Measurements from ENCODE around the gene SLC25A25.

Gene SLC25A25

DNA sequence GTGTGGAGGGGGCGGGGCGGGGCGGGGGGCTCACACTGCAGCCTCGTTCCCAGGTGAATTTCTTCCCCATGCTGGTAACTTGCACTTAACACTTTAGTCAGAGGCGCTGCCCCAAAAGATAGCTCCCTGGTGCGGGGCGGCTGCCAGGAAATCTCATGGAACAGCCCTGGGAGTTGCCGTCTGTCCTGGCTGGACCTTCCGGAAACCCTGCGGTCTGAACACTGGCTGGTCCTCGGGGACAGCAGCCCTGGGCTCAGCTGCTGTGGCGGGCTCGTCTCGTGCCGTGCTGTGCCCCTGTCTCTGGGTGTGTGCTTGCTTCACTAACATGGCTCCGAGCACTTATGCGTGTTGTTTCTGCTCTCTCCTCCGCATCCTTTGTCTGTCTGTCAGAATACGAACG lies 33.7 kb downstream of the SLC25A25 start:
- Histone ChIP-seq H3K27ac (ENCODE audit: insufficient read depth, low read length, poor library complexity, severe bottlenecking) (no peak overlapping the region), H3K4me1 (ENCODE audit: control insufficient read depth, insufficient read depth, low read length, poor library complexity, severe bottlenecking) (peaks cover 34% of the 10 kb centered on the region), H3K36me3 (ENCODE audit: control insufficient read depth, insufficient read depth, low read length) (peaks cover 48% of the 10 kb centered on the region), H3K27me3 (replicated peaks; ENCODE audit: control insufficient read depth, insufficient read depth, low read length, poor library complexity, severe bottlenecking) (no peaks in the 10 kb centered on the region), H3K9me3 (ENCODE audit: control insufficient read depth, low read length) (no peaks in the 10 kb centered on the region), H3K4me3 (ENCODE audit: insufficient read depth, low read depth, low read length, poor library complexity, severe bottlenecking) (no peak overlapping the region)
- DNase-seq, result no peak

DNA sequence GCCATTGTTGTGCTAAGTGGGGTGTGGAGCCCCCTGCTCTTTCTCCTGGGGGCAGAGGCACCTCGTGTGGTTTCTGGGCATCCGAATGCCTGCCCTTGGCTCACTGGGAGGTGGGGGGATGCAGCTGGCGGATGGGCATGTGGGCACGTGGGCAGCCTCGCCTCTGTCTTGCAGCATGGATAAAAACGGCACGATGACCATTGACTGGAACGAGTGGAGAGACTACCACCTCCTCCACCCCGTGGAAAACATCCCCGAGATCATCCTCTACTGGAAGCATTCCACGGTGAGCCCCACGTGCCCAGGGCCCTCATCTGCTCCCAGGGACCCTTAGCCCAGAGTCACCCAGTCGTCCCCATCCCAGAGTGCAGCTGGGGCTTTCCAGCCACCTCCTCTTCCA lies 34.2 kb downstream of the SLC25A25 start:
- no peak for DNase-seq
- Histone ChIP-seq H3K4me3 (ENCODE audit: insufficient read depth, low read depth, low read length, poor library complexity, severe bottlenecking) (no peak overlapping the region), H3K36me3 (ENCODE audit: control insufficient read depth, insufficient read depth, low read length) (peaks cover 52% of the 10 kb centered on the region), H3K27me3 (replicated peaks; ENCODE audit: control insufficient read depth, insufficient read depth, low read length, poor library complexity, severe bottlenecking) (no peaks in the 10 kb centered on the region), H3K4me1 (ENCODE audit: control insufficient read depth, insufficient read depth, low read length, poor library complexity, severe bottlenecking) (peaks cover 32% of the 10 kb centered on the region), H3K27ac (ENCODE audit: insufficient read depth, low read length, poor library complexity, severe bottlenecking) (no peak overlapping the region), H3K9me3 (ENCODE audit: control insufficient read depth, low read length) (no peaks in the 10 kb centered on the region)

DNA sequence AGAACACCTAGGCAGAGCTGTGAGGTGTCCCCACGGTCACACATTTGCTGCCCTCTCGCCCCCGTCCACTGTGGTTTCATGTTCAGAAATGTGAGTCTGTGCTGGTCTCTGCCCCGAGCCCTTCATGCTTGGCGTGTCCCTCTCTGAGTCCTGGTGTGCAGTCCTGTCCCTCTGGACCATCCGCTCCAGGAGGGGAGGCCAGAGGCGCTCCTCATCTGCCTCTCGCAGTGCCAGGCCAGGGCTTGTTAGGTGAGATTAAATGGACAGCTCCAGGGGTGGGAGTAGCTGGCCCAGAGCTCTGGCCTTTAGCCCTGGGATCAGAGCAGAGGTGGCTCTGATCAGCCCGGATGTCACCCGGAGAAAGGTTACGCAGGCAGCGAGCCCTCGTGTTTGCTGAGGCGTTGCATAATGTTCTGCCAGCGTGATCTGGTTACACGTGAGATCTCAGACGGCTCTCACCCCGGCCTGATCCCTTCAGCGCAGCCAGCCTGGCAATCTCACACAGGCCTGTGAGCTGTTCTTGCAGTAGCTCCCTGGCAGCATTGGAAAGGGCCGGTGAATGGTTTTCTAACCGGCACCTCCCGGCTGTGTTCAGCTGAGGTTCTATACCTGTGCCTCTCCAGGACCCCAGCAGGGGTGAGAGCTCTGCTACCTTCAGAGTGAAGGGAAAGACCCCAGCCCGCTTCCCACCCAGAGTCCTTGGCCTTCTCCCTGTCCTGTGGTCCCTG lies 35.0 kb downstream of the SLC25A25 start:
- Histone ChIP-seq H3K27me3 (replicated peaks; ENCODE audit: control insufficient read depth, insufficient read depth, low read length, poor library complexity, severe bottlenecking) (no peaks in the 10 kb centered on the region), H3K4me3 (ENCODE audit: insufficient read depth, low read depth, low read length, poor library complexity, severe bottlenecking) (no peak overlapping the region), H3K27ac (ENCODE audit: insufficient read depth, low read length, poor library complexity, severe bottlenecking) (no peak overlapping the region), H3K36me3 (ENCODE audit: control insufficient read depth, insufficient read depth, low read length) (peaks cover 60% of the 10 kb centered on the region), H3K4me1 (ENCODE audit: control insufficient read depth, insufficient read depth, low read length, poor library complexity, severe bottlenecking) (peaks cover 24% of the 10 kb centered on the region), H3K9me3 (ENCODE audit: control insufficient read depth, low read length) (no peaks in the 10 kb centered on the region)
- DNase-seq, result no peak

DNA sequence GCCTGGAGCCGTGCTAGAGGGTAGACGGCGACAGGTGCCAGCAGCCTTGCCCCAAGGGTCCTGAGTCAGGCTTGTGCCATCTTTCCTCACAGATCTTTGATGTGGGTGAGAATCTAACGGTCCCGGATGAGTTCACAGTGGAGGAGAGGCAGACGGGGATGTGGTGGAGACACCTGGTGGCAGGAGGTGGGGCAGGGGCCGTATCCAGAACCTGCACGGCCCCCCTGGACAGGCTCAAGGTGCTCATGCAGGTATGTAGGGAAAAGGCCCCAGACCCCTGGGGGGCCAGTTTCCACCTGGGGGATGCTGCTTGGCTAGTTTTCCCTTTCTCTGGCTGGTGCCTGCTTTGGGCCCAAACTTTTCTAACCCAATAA lies 35.5 kb downstream of the SLC25A25 start:
- Histone ChIP-seq H3K27me3 (replicated peaks; ENCODE audit: control insufficient read depth, insufficient read depth, low read length, poor library complexity, severe bottlenecking) (no peaks in the 10 kb centered on the region), H3K4me3 (ENCODE audit: insufficient read depth, low read depth, low read length, poor library complexity, severe bottlenecking) (no peak overlapping the region), H3K36me3 (ENCODE audit: control insufficient read depth, insufficient read depth, low read length) (peaks cover 65% of the 10 kb centered on the region), H3K4me1 (ENCODE audit: control insufficient read depth, insufficient read depth, low read length, poor library complexity, severe bottlenecking) (peaks cover 19% of the 10 kb centered on the region), H3K9me3 (ENCODE audit: control insufficient read depth, low read length) (no peaks in the 10 kb centered on the region), H3K27ac (ENCODE audit: insufficient read depth, low read length, poor library complexity, severe bottlenecking) (no peak overlapping the region)
- no peak for DNase-seq

DNA sequence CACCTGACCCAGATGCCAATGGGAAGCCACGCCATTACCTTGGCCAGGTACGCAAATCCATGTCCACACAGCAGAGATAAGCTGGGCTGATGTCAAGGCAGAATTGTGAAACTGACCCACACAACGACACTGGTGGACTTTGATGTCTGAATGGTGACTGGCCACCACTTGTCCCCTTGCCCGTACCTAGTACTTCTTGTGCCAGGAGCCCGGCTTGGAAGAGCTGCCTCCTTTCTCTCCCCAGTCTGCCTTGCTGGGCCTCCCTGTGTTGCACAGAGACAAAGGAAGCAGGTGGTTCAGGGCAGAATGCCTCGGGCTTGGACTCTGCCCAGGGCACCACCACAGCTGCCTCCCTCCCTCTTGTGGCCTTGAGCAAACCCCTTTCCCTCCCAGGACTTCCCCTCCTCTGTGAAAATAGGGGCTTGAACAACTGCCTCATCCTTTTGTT lies 36.2 kb downstream of the SLC25A25 start:
- Histone ChIP-seq H3K36me3 (ENCODE audit: control insufficient read depth, insufficient read depth, low read length) (peaks cover 72% of the 10 kb centered on the region), H3K9me3 (ENCODE audit: control insufficient read depth, low read length) (no peaks in the 10 kb centered on the region), H3K27me3 (replicated peaks; ENCODE audit: control insufficient read depth, insufficient read depth, low read length, poor library complexity, severe bottlenecking) (no peaks in the 10 kb centered on the region), H3K4me3 (ENCODE audit: insufficient read depth, low read depth, low read length, poor library complexity, severe bottlenecking) (no peak overlapping the region), H3K4me1 (ENCODE audit: control insufficient read depth, insufficient read depth, low read length, poor library complexity, severe bottlenecking) (peaks cover 12% of the 10 kb centered on the region), H3K27ac (ENCODE audit: insufficient read depth, low read length, poor library complexity, severe bottlenecking) (no peak overlapping the region)
- DNase-seq, result no peak

DNA sequence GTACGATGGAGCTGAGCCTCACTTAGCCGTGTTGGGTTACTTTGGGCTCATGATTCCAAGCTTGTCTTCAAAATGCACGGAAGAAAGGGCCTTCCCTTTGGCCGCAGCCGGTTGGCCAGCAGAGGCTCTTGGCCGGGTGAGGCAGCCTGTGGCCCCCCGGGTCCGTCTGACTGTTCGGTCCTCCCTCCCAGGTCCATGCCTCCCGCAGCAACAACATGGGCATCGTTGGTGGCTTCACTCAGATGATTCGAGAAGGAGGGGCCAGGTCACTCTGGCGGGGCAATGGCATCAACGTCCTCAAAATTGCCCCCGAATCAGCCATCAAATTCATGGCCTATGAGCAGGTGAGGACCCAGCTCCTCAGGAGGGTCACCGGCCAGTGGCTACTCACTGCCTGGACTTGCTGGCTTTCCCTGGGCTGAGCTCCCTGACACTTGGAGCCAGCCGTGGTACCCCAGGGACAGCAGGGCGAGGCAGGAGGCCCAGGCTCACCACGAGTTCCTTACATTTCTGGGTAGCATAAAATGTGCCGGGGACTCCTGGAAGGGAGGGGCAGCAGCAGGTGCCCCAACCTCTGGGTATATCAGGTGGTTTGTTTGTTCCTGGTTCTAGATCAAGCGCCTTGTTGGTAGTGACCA lies 37.6 kb downstream of the SLC25A25 start:
- Histone ChIP-seq H3K4me3 (ENCODE audit: insufficient read depth, low read depth, low read length, poor library complexity, severe bottlenecking) (no peak overlapping the region), H3K4me1 (ENCODE audit: control insufficient read depth, insufficient read depth, low read length, poor library complexity, severe bottlenecking) (peaks cover 6% of the 10 kb centered on the region), H3K27me3 (replicated peaks; ENCODE audit: control insufficient read depth, insufficient read depth, low read length, poor library complexity, severe bottlenecking) (no peaks in the 10 kb centered on the region), H3K9me3 (ENCODE audit: control insufficient read depth, low read length) (no peaks in the 10 kb centered on the region), H3K27ac (ENCODE audit: insufficient read depth, low read length, poor library complexity, severe bottlenecking) (no peak overlapping the region), H3K36me3 (ENCODE audit: control insufficient read depth, insufficient read depth, low read length) (peaks cover 72% of the 10 kb centered on the region)
- no peak for DNase-seq

DNA sequence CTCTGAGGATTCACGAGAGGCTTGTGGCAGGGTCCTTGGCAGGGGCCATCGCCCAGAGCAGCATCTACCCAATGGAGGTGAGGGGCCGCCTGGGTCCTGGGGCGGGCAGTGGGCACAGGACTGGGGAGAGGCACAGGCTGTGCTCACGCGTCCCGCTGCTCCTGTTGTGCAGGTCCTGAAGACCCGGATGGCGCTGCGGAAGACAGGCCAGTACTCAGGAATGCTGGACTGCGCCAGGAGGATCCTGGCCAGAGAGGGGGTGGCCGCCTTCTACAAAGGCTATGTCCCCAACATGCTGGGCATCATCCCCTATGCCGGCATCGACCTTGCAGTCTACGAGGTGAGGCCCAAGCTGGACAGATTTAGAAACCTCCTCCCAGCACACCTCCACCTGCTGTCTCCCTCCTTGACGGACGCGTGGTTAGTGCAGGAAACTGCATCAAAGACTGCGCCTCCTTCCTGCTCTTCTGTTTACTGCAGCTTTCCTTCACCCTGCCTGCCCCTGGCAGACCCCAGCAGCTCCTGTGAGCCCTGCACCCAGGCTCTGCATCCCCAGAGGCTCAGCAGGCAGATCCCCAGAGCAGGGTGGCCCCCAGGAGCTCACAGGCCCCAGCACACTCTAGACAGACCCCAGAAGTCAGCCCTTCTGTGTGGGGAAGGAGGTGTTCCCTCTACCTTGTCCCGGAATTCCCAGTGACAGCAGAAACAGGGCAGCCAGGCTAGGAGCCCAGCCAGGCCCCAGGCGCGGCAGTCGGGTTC lies 38.3 kb downstream of the SLC25A25 start:
- Histone ChIP-seq H3K4me1 (ENCODE audit: control insufficient read depth, insufficient read depth, low read length, poor library complexity, severe bottlenecking) (peaks cover 6% of the 10 kb centered on the region), H3K36me3 (ENCODE audit: control insufficient read depth, insufficient read depth, low read length) (peaks cover 67% of the 10 kb centered on the region), H3K27me3 (replicated peaks; ENCODE audit: control insufficient read depth, insufficient read depth, low read length, poor library complexity, severe bottlenecking) (no peaks in the 10 kb centered on the region), H3K27ac (ENCODE audit: insufficient read depth, low read length, poor library complexity, severe bottlenecking) (no peak overlapping the region), H3K4me3 (ENCODE audit: insufficient read depth, low read depth, low read length, poor library complexity, severe bottlenecking) (no peak overlapping the region), H3K9me3 (ENCODE audit: control insufficient read depth, low read length) (no peaks in the 10 kb centered on the region)
- DNase-seq, result no peak

DNA sequence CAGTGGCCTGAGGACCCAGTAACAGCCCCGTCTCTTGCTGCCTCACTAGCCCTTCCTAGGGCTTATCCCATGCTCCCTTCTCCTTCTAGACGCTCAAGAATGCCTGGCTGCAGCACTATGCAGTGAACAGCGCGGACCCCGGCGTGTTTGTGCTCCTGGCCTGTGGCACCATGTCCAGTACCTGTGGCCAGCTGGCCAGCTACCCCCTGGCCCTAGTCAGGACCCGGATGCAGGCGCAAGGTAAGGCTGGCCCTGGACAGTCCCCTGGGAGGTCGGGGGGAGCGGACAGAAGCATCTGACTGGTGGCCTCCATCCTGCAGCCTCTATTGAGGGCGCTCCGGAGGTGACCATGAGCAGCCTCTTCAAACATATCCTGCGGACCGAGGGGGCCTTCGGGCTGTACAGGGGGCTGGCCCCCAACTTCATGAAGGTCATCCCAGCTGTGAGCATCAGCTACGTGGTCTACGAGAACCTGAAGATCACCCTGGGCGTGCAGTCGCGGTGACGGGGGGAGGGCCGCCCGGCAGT lies 39.0 kb downstream of the SLC25A25 start:
- no peak overlapping the region for H3K27ac ChIP-seq (ENCODE audit: insufficient read depth, low read length, poor library complexity, severe bottlenecking)
- no peak for DNase-seq
- H3K4me1 ChIP-seq (ENCODE audit: control insufficient read depth, insufficient read depth, low read length, poor library complexity, severe bottlenecking), result peaks cover 6% of the 10 kb centered on the region
- H3K36me3 ChIP-seq (ENCODE audit: control insufficient read depth, insufficient read depth, low read length), result peaks cover 63% of the 10 kb centered on the region
- H3K27me3 ChIP-seq (replicated peaks; ENCODE audit: control insufficient read depth, insufficient read depth, low read length, poor library complexity, severe bottlenecking), result no peaks in the 10 kb centered on the region
- H3K4me3 ChIP-seq (ENCODE audit: insufficient read depth, low read depth, low read length, poor library complexity, severe bottlenecking), result no peak overlapping the region
- H3K9me3 ChIP-seq (ENCODE audit: control insufficient read depth, low read length), result no peaks in the 10 kb centered on the region

DNA sequence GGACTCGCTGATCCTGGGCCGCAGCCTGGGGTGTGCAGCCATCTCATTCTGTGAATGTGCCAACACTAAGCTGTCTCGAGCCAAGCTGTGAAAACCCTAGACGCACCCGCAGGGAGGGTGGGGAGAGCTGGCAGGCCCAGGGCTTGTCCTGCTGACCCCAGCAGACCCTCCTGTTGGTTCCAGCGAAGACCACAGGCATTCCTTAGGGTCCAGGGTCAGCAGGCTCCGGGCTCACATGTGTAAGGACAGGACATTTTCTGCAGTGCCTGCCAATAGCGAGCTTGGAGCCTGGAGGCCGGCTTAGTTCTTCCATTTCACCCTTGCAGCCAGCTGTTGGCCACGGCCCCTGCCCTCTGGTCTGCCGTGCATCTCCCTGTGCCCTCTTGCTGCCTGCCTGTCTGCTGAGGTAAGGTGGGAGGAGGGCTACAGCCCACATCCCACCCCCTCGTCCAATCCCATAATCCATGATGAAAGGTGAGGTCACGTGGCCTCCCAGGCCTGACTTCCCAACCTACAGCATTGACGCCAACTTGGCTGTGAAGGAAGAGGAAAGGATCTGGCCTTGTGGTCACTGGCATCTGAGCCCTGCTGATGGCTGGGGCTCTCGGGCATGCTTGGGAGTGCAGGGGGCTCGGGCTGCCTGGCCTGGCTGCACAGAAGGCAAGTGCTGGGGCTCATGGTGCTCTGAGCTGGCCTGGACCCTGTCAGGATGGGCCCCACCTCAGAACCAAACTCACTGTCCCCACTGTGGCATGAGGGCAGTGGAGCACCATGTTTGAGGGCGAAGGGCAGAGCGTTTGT lies 39.6 kb downstream of the SLC25A25 start:
- no peak for DNase-seq
- Histone ChIP-seq H3K36me3 (ENCODE audit: control insufficient read depth, insufficient read depth, low read length) (peaks cover 56% of the 10 kb centered on the region), H3K27me3 (replicated peaks; ENCODE audit: control insufficient read depth, insufficient read depth, low read length, poor library complexity, severe bottlenecking) (no peaks in the 10 kb centered on the region), H3K4me1 (ENCODE audit: control insufficient read depth, insufficient read depth, low read length, poor library complexity, severe bottlenecking) (peaks cover 6% of the 10 kb centered on the region), H3K4me3 (ENCODE audit: insufficient read depth, low read depth, low read length, poor library complexity, severe bottlenecking) (no peak overlapping the region), H3K27ac (ENCODE audit: insufficient read depth, low read length, poor library complexity, severe bottlenecking) (no peak overlapping the region), H3K9me3 (ENCODE audit: control insufficient read depth, low read length) (no peaks in the 10 kb centered on the region)
